Measurements from ENCODE around the gene ZNF324. TPM values are rescaled to one million over a fixed set of nuclear protein-coding genes. Genes with fewer than 3 reads are reported as not detected.

ZNF324 gene
- total and polyA plus RNA-seq, 2 of the 8 experiments (the other 6 are each of a cell fraction or from before 2014, with no cell fraction given) = 5.1 to 5.8 TPM

DNA sequence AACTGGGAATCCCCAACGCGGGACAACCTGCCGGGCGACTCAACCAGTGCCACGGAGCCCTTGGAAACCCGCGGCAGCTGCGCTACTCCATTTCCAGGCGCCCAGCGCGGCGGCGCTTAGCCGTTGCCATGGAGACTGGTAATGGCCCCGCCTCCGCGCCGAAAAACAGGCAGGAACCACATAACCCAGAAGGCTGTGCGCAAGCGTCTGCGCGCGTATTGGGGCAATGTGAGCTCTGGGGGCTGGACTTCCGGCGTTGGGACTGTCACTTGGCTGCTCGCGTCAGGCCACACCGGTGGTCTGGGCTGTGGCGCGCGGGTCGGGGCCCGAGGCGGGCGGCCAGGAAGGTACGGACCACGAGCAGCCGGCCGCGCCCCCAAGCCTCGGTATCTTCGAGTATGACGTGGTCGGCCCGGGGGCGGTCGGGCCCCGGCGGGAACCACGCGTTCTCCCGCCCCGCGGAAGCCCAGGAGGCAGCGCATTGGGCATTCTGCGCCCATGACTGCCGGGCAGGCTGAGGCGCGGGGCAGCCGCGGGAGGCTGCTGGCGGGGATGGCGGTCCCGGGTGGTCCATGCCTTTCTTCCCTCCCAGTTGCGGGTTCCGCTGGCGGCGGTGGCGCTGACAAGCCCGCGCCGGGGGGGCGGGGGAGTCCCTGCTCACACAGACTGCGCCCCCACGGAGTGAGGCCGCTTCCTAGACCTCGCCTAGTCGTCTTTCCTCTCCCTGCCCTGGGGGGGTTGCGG is 15.3 kb upstream of the ZNF324 start, which contains the start of gene ZNF324B:
Gene ZNF324B (plus strand): TSS at position 265 of the 744 bp plus-strand sequence. CDS start 2,080 bp downstream, outside the sequence.
- H2AK5ac ChIP-seq (ENCODE audit: low read depth, low read length) = no peak within 1 kb of the TSS
- no peak within 1 kb of the TSS for H2BK20ac ChIP-seq (ENCODE audit: low read length)
- peak within 1 kb of the TSS; percentile 74 to 81 (median 80) for H3K4me3 ChIP-seq (ENCODE audit: extremely low read depth in 1 of 4, insufficient read depth in 2 of 4, low read depth in 3 of 4, low read length in 4 of 4)
- H3K4me1 ChIP-seq (replicated peaks in 1 of 4; ENCODE audit: control insufficient read depth in 3 of 4, insufficient read depth in 4 of 4, low read length in 3 of 4) = no peaks in the 10 kb centered on the region
- H3K79me1 ChIP-seq (ENCODE audit: low read depth, low read length) = no peaks in the 10 kb centered on the region
- WGBS, 2 experiments (ENCODE audit: extremely low coverage in 1 of 2, insufficient coverage in 1 of 2, insufficient read length in 1 of 2, insufficient replicate concordance in 2 of 2, low coverage in 1 of 2, low lambda C conversion rate in 2 of 2, missing lambda C conversion rate in 1 of 2) = 0% methylated on average over 64 of the region's 79 CpGs; no CpG with 5 or more reads in 1 of the 2 experiments
- H3K79me2 ChIP-seq (ENCODE audit: control insufficient read depth in 1 of 2, insufficient read depth in 2 of 2, low read length in 2 of 2) = no peaks in the 10 kb centered on the region
- H2BK5ac ChIP-seq (ENCODE audit: low read depth, low read length) = no peak within 1 kb of the TSS
- H3K27ac ChIP-seq (ENCODE audit: low read depth, low read length) = no peak within 1 kb of the TSS
- no peak within 1 kb of the TSS; the same call in 1 of the 2 replicates for H4K8ac ChIP-seq (ENCODE audit: extremely low read depth, insufficient read depth, low read length)
- H3K4ac ChIP-seq (replicated peaks; ENCODE audit: insufficient read length, low read depth, low read length) = no peak within 1 kb of the TSS
- ChIA-PET POLR2A (ENCODE audit: partially characterized antibody) (interaction anchor here (0.8 to 3.1 kb wide), 8 partner anchors 9 to 449 kb away, joined by 3 to 13 read pairs (median 3); partner anchors contain the start of genes ZNF132, ZNF446, ZNF584 and ZNF606), CTCF (ENCODE audit: partially characterized antibody) (interaction anchor here (0.6 to 1.0 kb wide), 4 partner anchors 12 to 85 kb away, joined by 3 to 4 read pairs (median 3); no protein-coding TSS in a partner anchor)
- H3K18ac ChIP-seq (ENCODE audit: extremely low read depth, low read length) = no peak within 1 kb of the TSS
- H2BK120ac ChIP-seq (replicated peaks; ENCODE audit: low read depth, low read length) = no peak within 1 kb of the TSS
- no peak within 1 kb of the TSS for H3K23ac ChIP-seq (ENCODE audit: insufficient read length)
- peaks cover 0 to 12% (median 6%) of the 10 kb centered on the region in 4 experiments; a peak in 3 of 7 replicates for H3K27me3 ChIP-seq (replicated peaks in 1 of 4; ENCODE audit: control insufficient read depth in 3 of 4, extremely low read depth in 1 of 4, insufficient read depth in 3 of 4, low read length in 3 of 4)
- no peak within 1 kb of the TSS for H4K5ac ChIP-seq (ENCODE audit: insufficient read length, low read depth, low read length)
- H3K23me2 ChIP-seq (ENCODE audit: low read depth, low read length) = peaks cover 5% of the 10 kb centered on the region; the same call in 1 of the 2 replicates
- H4K91ac ChIP-seq (replicated peaks; ENCODE audit: insufficient read length, low read length) = no peak within 1 kb of the TSS
- no peak within 1 kb of the TSS for H2BK15ac ChIP-seq (ENCODE audit: low read length)
- H4K20me1 ChIP-seq (replicated peaks in 1 of 2; ENCODE audit: control insufficient read depth in 1 of 2, insufficient read depth in 2 of 2, low read length in 2 of 2) = no peaks in the 10 kb centered on the region
- peak within 1 kb of the TSS; percentile 65 to 86 for H3K4me2 ChIP-seq (ENCODE audit: insufficient read depth in 1 of 2, low read depth in 2 of 2, low read length in 2 of 2)
- FAIRE-seq = no peak
- peak within 1 kb of the TSS in 2 of 4 experiments; percentile 29 to 72; a peak in 3 of 7 replicates for H3K9ac ChIP-seq (replicated peaks in 1 of 4; ENCODE audit: extremely low read depth in 1 of 4, low read depth in 3 of 4, low read length in 3 of 4)
- peak; percentile 82 to 96 for DNase-seq (ENCODE audit: low read depth in 1 of 2, low spot score in 2 of 2)
- H3K9me3 ChIP-seq (ENCODE audit: insufficient read depth in 2 of 2, low read depth in 1 of 2, low read length in 1 of 2) = peaks cover 14 to 17% of the 10 kb centered on the region in 2 experiments
- no peak within 1 kb of the TSS for H3K14ac ChIP-seq (ENCODE audit: insufficient read length)
- no peak within 1 kb of the TSS for H2BK12ac ChIP-seq (ENCODE audit: low read depth, low read length)
- H2AFZ ChIP-seq (ENCODE audit: low read length) = peak within 1 kb of the TSS; percentile 95
- no peak within 1 kb of the TSS for H3K56ac ChIP-seq (replicated peaks; ENCODE audit: insufficient read length, low read depth, low read length)
- peaks cover 0 to 4% (median under 1%) of the 10 kb centered on the region in 4 experiments; a peak in 2 of 8 replicates for H3K36me3 ChIP-seq (ENCODE audit: control insufficient read depth in 2 of 4, insufficient read depth in 4 of 4, low read length in 3 of 4)
- TF ChIP-seq PHF8 (conservative IDR thresholded peaks at IDR 0.05; ENCODE audit: low read depth, low read length) (peak; percentile 49), TAF1 (IDR thresholded peaks at IDR 0.05; ENCODE audit: low read depth, low read length) (peak; percentile 45; the same call in 1 of the 2 replicates), ASH2L (IDR thresholded peaks at IDR 0.05; ENCODE audit: low read length) (peak; percentile 39), CHD2 (IDR thresholded peaks at IDR 0.05; ENCODE audit: low read length) (peak; percentile 63; the same call in 1 of the 2 replicates), KDM4A (IDR thresholded peaks at IDR 0.05; ENCODE audit: low read depth, low read length, severe bottlenecking) (peak; percentile 85)
- TF ChIP-seq, protein P1, sequence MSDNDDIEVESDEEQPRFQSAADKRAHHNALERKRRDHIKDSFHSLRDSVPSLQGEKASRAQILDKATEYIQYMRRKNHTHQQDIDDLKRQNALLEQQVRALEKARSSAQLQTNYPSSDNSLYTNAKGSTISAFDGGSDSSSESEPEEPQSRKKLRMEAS (IDR thresholded peaks at IDR 0.05) = peak; percentile 41; the same call in 1 of the 2 replicates
